A549 treated with dexamethasone at 1 μM for 4 hours (cell line): ENCODE measurements around the gene CRAMP1. TPM values are rescaled to one million over a fixed set of nuclear protein-coding genes. Genes with fewer than 3 reads are reported as not detected.

Experiments used
- total RNA-seq: library from RNA; stranded (reverse); fragments of 200-300 nt; extraction: Qiagen RNA extraction; gene quantifications from 5 replicates; pipeline ENCODE4 v1.2.3, GENCODE V29; 2022

Gene CRAMP1
- 9.8 to 18.9 TPM (median 15.6 TPM) in 5 replicates for total RNA-seq

GRCh38 chr16:1612320-1613111 is at the start of gene CRAMP1:
CRAMP1 (plus strand) TSS chr16:1612360; CDS start chr16:1614640, 2,280 bp downstream.

GRCh38 chr16:1677942-1678499 is 65.9 kb downstream of the CRAMP1 start, which contains the start of gene JPT2:
JPT2 (plus strand) TSS chr16:1678279; CDS start chr16:1678313, 34 bp downstream.

GRCh38 chr16:1705688-1706385 is 93.7 kb downstream of the CRAMP1 start, which contains the start of gene MAPK8IP3:
MAPK8IP3 (plus strand) TSS chr16:1706195; CDS start chr16:1706340, 145 bp downstream.

Other genes starting within 250 kb of the CRAMP1 start
- 17.3 to 29.2 TPM (median 26.5 TPM) in 5 replicates for gene UNKL, start 197.7 kb upstream of the CRAMP1 start, total RNA-seq
- 33.1 to 35.0 TPM (median 33.9 TPM) in 5 replicates for gene UQCC4, start 191.6 kb upstream of the CRAMP1 start, total RNA-seq
- gene PERCC1, start 181.3 kb upstream of the CRAMP1 start, total RNA-seq, result not detected in 5 replicates
- gene CCDC154, start 167.8 kb upstream of the CRAMP1 start, total RNA-seq, result 0.07 to 0.34 TPM (median 0.11 TPM) in 5 replicates
- 41.1 to 73.1 TPM (median 66.8 TPM) in 5 replicates for gene CLCN7, start 137.3 kb upstream of the CRAMP1 start, total RNA-seq
- not detected in 5 replicates for gene PTX4, start 123.4 kb upstream of the CRAMP1 start, total RNA-seq
- gene TELO2, start 119.0 kb upstream of the CRAMP1 start, total RNA-seq, result 22.4 to 37.9 TPM (median 33.0 TPM) in 5 replicates
- gene TMEM204, start 78.7 kb upstream of the CRAMP1 start, total RNA-seq, result 0.07 to 0.17 TPM (median 0.11 TPM) in 5 replicates
- 7.3 to 11.3 TPM (median 8.7 TPM) in 5 replicates for gene IFT140, start 288 bp upstream of the CRAMP1 start, total RNA-seq
- gene JPT2, start 65.9 kb downstream of the CRAMP1 start, total RNA-seq, result 173 to 201 TPM (median 193 TPM) in 5 replicates
- 25.5 to 71.3 TPM (median 51.4 TPM) in 5 replicates for gene MAPK8IP3, start 93.8 kb downstream of the CRAMP1 start, total RNA-seq
- 32.3 to 47.5 TPM (median 40.9 TPM) in 5 replicates for gene NME3, start 159.2 kb downstream of the CRAMP1 start, total RNA-seq
- gene EME2, start 160.4 kb downstream of the CRAMP1 start, total RNA-seq, result 4.2 to 10.4 TPM (median 8.9 TPM) in 5 replicates
- 169 to 265 TPM (median 236 TPM) in 5 replicates for gene MRPS34, start 160.8 kb downstream of the CRAMP1 start, total RNA-seq
- gene SPSB3, start 170.2 kb downstream of the CRAMP1 start, total RNA-seq, result 14.4 to 25.2 TPM (median 23.1 TPM) in 5 replicates
- 52.6 to 79.7 TPM (median 76.6 TPM) in 5 replicates for gene NUBP2, start 170.6 kb downstream of the CRAMP1 start, total RNA-seq
- gene IGFALS, start 181.3 kb downstream of the CRAMP1 start, total RNA-seq, result 0.05 to 0.13 TPM (median 0.05 TPM) in 3 of 5 replicates, not detected in the others
- 50.3 to 70.7 TPM (median 65.9 TPM) in 5 replicates for gene HAGH, start 214.5 kb downstream of the CRAMP1 start, total RNA-seq
- gene FAHD1, start 214.8 kb downstream of the CRAMP1 start, total RNA-seq, result 41.2 to 49.0 TPM (median 44.9 TPM) in 5 replicates